HG03280 (cell line): ENCODE results near the gene RBM24.

Experiments used
- ATAC-seq: cut with Tn5 transposase; IDR thresholded peaks from one replicate; pipeline ENCODE4 v1.9.1; 2021; ENCODE audit warnings: mild to moderate bottlenecking, moderate library complexity; ENCODE audit not compliant: unreplicated experiment

The RBM24 gene

GRCh38 chr6:17341117-17341805, 60.1 kb downstream of the RBM24 start:
- no peak for ATAC-seq

- ATAC-seq, result no peak
These were observed 60.7 kb downstream of the RBM24 start for GRCh38 chr6:17341891-17342290.

- no peak for ATAC-seq
These were observed 62.1 kb downstream of the RBM24 start for GRCh38 chr6:17343215-17343614.
